SK-N-SH treated with all-trans-retinoic acid at 6 μM for 48 hours (cell line): ENCODE results near the gene SPATA6L.

Experiments
- ATAC-seq: fragments of 200-7000 bp; cut with Tn5 transposase; 3 replicates; pipeline ENCODE4 v1.9.1; 2020; ENCODE audit warnings: mild to moderate bottlenecking, moderate library complexity
- ARNTL ChIP-seq: fragments of 450-650 bp; formaldehyde crosslinking; IDR thresholded peaks from 2 replicates; pipeline ENCODE4 v1.5.0; 2020; ENCODE audit warnings: low read depth, mild to moderate bottlenecking, moderate library complexity, borderline replicate concordance
- BACH2 ChIP-seq: fragments of 250-450 bp; sonication (Bioruptor Pico); IDR thresholded peaks from 2 replicates; pipeline ENCODE4 v1.9.0; 2021; ENCODE audit warnings: mild to moderate bottlenecking, borderline replicate concordance
- CREB5 ChIP-seq: fragments of 250-450 bp; sonication (Bioruptor Pico); IDR thresholded peaks from 2 replicates; pipeline ENCODE4 v1.5.1; 2020; ENCODE audit warnings: low read depth, mild to moderate bottlenecking, moderate library complexity
- CSDC2 ChIP-seq: fragments of 250-450 bp; sonication (Bioruptor Pico); IDR thresholded peaks from 2 replicates; pipeline ENCODE4 v1.5.0; 2020; ENCODE audit warnings: mild to moderate bottlenecking, moderate library complexity
- CSRNP3 ChIP-seq: fragments of 250-450 bp; sonication (Bioruptor Pico); IDR thresholded peaks from 2 replicates; pipeline ENCODE4 v1.5.1; 2021; ENCODE audit warnings: mild to moderate bottlenecking, moderate library complexity
- GLIS3 ChIP-seq: fragments of 250-450 bp; sonication (Bioruptor Pico); IDR thresholded peaks from 2 replicates; pipeline ENCODE4 v1.5.0; 2020; ENCODE audit warnings: mild to moderate bottlenecking, moderate library complexity
- ISL1 ChIP-seq: fragments of 250-450 bp; sonication (Bioruptor Pico); IDR thresholded peaks from 2 replicates; pipeline ENCODE4 v2.1.2; 2022; ENCODE audit warnings: mild to moderate bottlenecking, moderate library complexity
- OSR1 ChIP-seq: fragments of 250-450 bp; sonication (Bioruptor Pico); IDR thresholded peaks from 2 replicates; pipeline ENCODE4 v1.8.0; 2022; ENCODE audit warnings: moderate library complexity, mild to moderate bottlenecking, inconsistent platforms
- PATZ1 ChIP-seq: fragments of 250-450 bp; sonication (Bioruptor Pico); IDR thresholded peaks from 2 replicates; pipeline ENCODE4 v1.8.0; 2020; ENCODE audit warnings: mild to moderate bottlenecking, moderate library complexity, borderline replicate concordance
- POU6F1 ChIP-seq: fragments of 250-450 bp; sonication (Bioruptor Pico); IDR thresholded peaks from 2 replicates; pipeline ENCODE4 v1.8.0; 2021; ENCODE audit warnings: low read depth, mild to moderate bottlenecking, moderate library complexity, borderline replicate concordance
- PPARA ChIP-seq: fragments of 250-450 bp; sonication (Bioruptor Pico); IDR thresholded peaks from 2 replicates; pipeline ENCODE4 v1.5.0; 2020; ENCODE audit warnings: mild to moderate bottlenecking, borderline replicate concordance
- RARB ChIP-seq: fragments of 250-450 bp; sonication (Bioruptor Pico); IDR thresholded peaks from 2 replicates; pipeline ENCODE4 v1.8.0; 2021; ENCODE audit warnings: mild to moderate bottlenecking, moderate library complexity
- SNAI2 ChIP-seq: fragments of 250-450 bp; sonication (Bioruptor Pico); IDR thresholded peaks from 2 replicates; pipeline ENCODE4 v1.5.0; 2020; ENCODE audit warnings: mild to moderate bottlenecking, moderate library complexity
- TCF4 ChIP-seq: fragments of 250-450 bp; sonication (Bioruptor Pico); IDR thresholded peaks from 2 replicates; pipeline ENCODE4 v1.8.0; 2021; ENCODE audit warnings: mild to moderate bottlenecking, moderate library complexity, borderline replicate concordance
- TOX ChIP-seq: fragments of 250-450 bp; sonication (Bioruptor Pico); IDR thresholded peaks from 2 replicates; pipeline ENCODE4 v1.8.0; 2021; ENCODE audit warnings: mild to moderate bottlenecking, moderate library complexity, borderline replicate concordance
- TSHZ2 ChIP-seq: fragments of 250-450 bp; sonication (Bioruptor Pico); IDR thresholded peaks from 2 replicates; pipeline ENCODE4 v1.5.0; 2020; ENCODE audit warnings: mild to moderate bottlenecking, moderate library complexity
- ZC3H10 ChIP-seq: fragments of 250-450 bp; sonication (Bioruptor Pico); IDR thresholded peaks from 2 replicates; pipeline ENCODE4 v1.5.1; 2021; ENCODE audit warnings: mild to moderate bottlenecking, moderate library complexity
- ZFP3 ChIP-seq: fragments of 250-450 bp; sonication (Bioruptor Pico); IDR thresholded peaks from 2 replicates; pipeline ENCODE4 v1.5.0; 2020; ENCODE audit warnings: mild to moderate bottlenecking, moderate library complexity
- ZFP30 ChIP-seq: fragments of 450-650 bp; formaldehyde crosslinking; IDR thresholded peaks from 2 replicates; pipeline ENCODE4 v1.5.0; 2022; ENCODE audit warnings: mild to moderate bottlenecking, moderate library complexity
- ZNF565 ChIP-seq: fragments of 450-650 bp; formaldehyde crosslinking; conservative IDR thresholded peaks from 2 replicates; pipeline ENCODE4 v1.5.0; 2020; ENCODE audit warnings: low read depth, mild to moderate bottlenecking, moderate library complexity
- ZNF70 ChIP-seq: fragments of 450-650 bp; formaldehyde crosslinking; IDR thresholded peaks from 2 replicates; pipeline ENCODE4 v1.5.0; 2020; ENCODE audit warnings: mild to moderate bottlenecking, moderate library complexity
- ZNF8 ChIP-seq: fragments of 450-650 bp; formaldehyde crosslinking; IDR thresholded peaks from 2 replicates; pipeline ENCODE4 v1.5.0; 2020; ENCODE audit warnings: mild to moderate bottlenecking, moderate library complexity

The SPATA6L gene

GRCh38 chr9:4620881-4621555 lies 45.3 kb downstream of the SPATA6L start:
- ATAC-seq = peak; percentile 21; the same call in 1 of the 3 replicates
- TF ChIP-seq ZC3H10 (CRISPR knock-in tag) (no peak), CSRNP3 (CRISPR knock-in tag) (no peak), CSDC2 (CRISPR knock-in tag) (no peak), PATZ1 (CRISPR knock-in tag) (no peak), TCF4 (CRISPR knock-in tag) (no peak), ZFP30 (CRISPR knock-in tag) (no peak), ZNF8 (CRISPR knock-in tag) (no peak), PPARA (CRISPR knock-in tag) (no peak), ZFP3 (no peak), SNAI2 (CRISPR knock-in tag) (no peak), RARB (CRISPR knock-in tag) (no peak), TSHZ2 (CRISPR knock-in tag) (no peak), ISL1 (CRISPR knock-in tag) (no peak), ZNF565 (no peak), BACH2 (CRISPR knock-in tag) (no peak), OSR1 (CRISPR knock-in tag) (no peak), GLIS3 (CRISPR knock-in tag) (no peak), POU6F1 (CRISPR knock-in tag) (no peak), ZNF70 (CRISPR knock-in tag) (no peak), ARNTL (CRISPR knock-in tag) (no peak)

- no peak for TF ChIP-seq ZFP3
- TF ChIP-seq CREB5 = no peak
- no peak for TF ChIP-seq CSDC2 (CRISPR knock-in tag)
- TF ChIP-seq TCF4 (CRISPR knock-in tag) = no peak
- no peak for TF ChIP-seq ZNF70 (CRISPR knock-in tag)
- no peak for TF ChIP-seq TOX (CRISPR knock-in tag)
- no peak for TF ChIP-seq BACH2 (CRISPR knock-in tag)
- TF ChIP-seq ZNF565 = no peak
- TF ChIP-seq ISL1 (CRISPR knock-in tag) = no peak
- TF ChIP-seq RARB (CRISPR knock-in tag) = no peak
- TF ChIP-seq GLIS3 (CRISPR knock-in tag) = no peak
- TF ChIP-seq ZNF8 (CRISPR knock-in tag) = no peak
- no peak for TF ChIP-seq SNAI2 (CRISPR knock-in tag)
- no peak for TF ChIP-seq POU6F1 (CRISPR knock-in tag)
- no peak for TF ChIP-seq CSRNP3 (CRISPR knock-in tag)
- no peak for TF ChIP-seq PPARA (CRISPR knock-in tag)
- no peak for ATAC-seq
Observed at GRCh38 chr9:4620057-4620765, 46.1 kb downstream of the SPATA6L start.
